ENCODE results near the gene AGTRAP.
A peak's percentile ranks its signal among the peaks of the same experiment; 100 is the strongest.

AGTRAP gene, protein sequence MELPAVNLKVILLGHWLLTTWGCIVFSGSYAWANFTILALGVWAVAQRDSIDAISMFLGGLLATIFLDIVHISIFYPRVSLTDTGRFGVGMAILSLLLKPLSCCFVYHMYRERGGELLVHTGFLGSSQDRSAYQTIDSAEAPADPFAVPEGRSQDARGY

DNA sequence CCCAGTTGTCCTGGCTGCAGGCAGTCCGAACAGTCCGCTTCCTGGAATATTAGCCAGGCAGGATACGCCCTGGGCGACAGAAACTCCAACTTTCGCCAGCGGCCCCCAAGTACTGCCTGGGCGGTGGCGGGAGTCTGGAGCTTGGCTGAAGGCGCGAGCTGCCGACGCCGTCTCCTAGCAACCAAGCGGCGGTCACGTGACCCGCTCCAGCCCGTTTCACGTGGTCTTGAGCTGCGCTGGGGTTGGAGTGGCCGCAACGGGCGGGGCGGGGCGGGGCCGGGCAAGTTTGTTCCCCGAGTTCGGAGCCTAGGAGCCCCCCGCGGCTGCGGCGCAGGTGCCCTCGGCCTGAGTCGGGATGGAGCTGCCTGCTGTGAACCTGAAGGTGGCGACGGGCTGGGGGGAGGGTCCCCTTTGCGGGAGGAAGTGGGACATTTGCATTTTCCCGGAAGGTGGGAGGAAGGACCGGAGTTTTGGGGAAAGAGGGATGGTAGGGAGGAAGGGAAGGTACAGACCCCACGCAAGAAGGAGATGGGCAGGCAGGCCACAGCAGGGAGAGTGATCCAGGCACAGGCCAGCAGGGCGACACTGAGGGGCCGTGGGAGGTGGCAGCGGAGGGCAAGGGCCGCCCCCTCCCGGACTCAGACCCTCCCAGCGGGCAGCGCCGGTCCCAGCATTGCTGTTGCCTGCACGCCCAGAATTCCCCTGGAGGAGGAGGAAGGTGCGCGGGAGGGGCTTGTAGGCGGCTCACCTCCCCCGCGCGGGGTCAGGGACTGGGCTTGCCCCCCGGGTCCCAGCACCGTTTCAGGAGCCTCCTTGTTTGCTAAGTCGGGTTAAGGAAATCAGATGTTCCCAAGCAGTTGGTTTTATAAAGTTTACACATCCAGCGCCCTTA, at the start of gene AGTRAP:
Gene AGTRAP, plus strand, starts transcription at position 283 of the 892 bp plus-strand sequence. Its CDS starts 73 bp downstream, at position 356.
- DNase-seq (ENCODE audit: low read depth), result peak; percentile 78

DNA sequence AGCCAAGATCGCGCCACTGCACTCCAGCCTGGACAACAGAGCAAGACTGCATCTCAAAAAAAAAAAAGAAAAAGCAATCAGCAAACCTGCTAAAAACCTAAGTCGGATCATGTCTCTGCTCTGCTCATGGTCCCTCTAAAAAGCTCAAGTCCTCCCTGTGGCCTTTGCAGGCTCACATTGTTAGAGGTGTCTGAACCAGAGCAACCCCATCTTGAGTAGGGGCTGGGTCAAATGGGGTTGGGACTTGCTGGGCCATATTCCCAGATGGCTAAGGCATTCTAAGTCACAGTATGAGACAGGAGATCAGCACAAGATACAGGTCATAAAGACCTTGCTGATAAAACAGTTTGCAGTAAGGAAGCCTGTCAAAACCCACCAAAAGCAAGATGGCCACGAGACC, 47.4 kb upstream of the AGTRAP start:
- no peak for DNase-seq (ENCODE audit: low read depth)

DNA sequence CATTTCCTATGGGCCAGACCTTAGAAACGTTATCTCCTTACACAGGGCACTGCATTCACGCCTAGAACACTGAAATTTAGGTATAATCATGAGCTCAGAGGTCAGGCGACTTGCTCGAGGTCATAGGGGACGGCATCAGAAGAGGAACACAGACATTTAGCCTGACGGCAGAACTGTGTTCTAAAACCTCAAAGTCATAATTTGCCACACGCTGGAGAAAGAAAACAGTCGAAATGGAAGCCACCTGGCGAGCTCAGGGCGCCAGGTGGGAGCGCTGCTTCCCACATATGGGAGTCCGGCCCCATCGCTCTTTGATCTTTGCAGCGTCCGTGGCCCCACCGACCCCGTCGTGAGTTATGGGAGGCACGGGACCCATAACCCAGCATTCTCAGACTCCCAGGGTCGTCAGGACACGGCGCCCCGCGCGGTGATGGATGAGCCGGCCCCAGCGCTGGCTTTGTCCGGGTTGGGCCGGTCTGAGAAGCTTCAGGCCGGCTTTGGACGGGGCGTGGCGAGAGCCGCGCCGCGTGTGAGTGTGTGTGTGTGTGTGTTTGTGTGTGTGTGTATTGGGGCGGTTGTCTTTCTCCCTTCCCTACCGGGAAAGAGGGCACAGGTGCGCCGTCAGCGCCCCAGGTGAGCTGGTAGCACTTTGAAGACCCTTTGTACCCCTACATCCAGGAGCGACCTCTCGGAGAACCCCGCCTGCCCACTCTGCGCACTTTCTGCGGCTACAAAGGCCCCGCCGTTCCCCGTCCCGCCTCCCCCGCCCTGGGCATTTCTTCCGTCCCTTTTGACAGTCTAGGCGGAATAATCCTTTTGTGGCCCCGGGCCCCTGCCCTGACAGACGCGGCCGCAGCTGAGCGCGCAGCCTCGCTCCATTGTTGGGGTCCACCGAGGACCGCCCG, 45.3 kb upstream of the AGTRAP start:
- no peak for DNase-seq (ENCODE audit: low read depth)

DNA sequence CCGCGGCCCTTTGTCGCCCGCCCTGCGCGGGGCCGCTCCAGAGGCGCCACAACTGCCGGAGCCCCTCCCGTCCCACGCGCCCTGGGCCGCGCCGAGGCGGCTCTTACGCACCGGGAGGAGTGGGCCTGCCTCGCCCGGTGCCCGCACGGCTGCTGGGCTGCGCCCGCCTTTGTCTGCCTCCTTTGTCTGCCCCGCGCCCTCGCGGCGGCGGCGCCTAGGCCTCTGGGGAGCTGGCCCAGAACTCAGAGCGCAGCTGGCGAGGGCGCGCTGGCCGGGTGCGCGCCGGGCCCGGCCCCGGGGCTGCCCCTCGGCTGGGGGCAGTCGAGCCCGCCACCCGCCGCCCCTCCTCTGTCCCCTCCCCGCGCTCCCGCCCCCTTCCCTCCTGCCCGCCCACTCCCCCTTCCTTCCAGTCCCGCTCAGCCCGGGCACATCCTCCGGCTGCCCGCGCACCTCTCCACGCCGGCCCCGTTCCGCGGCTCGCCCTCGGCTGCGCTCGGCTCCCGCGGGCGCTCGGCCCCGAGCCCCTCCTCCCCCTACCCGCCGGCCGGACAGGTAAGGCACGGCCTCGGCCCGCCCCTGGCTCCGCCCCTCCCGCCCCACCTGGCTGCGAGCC, 44.5 kb upstream of the AGTRAP start, which contains the start of gene DRAXIN:
Gene DRAXIN, plus strand, starts transcription at position 409 of the 613 bp plus-strand sequence. CDS start 14,549 bp downstream, outside the sequence.
- DNase-seq (ENCODE audit: low read depth), result no peak

DNA sequence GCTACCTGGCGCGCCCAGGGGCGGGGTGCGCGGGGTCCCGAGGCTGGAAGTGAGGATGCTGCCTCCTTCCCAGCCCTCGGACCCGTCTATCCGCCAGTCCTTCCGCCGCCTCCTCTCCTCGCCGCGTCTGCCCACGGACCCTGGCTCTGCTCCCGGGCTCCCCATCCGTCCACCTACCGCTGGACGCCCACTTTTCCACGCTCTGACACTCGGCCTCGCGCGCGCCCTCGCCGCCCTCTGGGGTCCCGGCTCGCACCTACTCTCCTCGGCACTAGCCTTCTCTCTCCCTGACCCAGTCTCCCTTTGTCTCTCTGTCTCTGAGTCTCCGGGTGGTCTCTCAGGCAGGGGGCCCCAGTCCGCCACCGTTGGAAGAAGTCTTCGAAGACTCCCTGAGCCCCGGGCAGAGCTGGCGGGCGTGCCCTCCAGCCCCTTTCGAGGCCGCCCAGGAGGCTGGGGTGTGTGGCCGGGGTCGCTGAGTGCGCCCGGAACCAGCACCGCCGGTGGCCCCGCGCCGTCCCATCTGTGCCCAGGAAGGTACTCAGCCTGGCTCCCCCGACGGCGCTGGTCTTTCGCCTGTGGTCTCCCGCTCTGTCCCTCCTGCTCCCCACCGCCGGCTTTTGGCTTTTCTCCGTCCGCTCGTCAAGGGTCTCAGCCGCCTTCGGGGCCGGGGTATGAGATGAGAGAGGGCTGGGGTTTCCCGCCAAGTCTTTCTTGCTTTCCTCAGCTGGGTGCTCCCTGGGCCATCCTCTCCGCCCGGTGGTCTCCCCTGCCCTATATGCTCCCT, 43.8 kb upstream of the AGTRAP start:
- no peak for DNase-seq (ENCODE audit: low read depth)

DNA sequence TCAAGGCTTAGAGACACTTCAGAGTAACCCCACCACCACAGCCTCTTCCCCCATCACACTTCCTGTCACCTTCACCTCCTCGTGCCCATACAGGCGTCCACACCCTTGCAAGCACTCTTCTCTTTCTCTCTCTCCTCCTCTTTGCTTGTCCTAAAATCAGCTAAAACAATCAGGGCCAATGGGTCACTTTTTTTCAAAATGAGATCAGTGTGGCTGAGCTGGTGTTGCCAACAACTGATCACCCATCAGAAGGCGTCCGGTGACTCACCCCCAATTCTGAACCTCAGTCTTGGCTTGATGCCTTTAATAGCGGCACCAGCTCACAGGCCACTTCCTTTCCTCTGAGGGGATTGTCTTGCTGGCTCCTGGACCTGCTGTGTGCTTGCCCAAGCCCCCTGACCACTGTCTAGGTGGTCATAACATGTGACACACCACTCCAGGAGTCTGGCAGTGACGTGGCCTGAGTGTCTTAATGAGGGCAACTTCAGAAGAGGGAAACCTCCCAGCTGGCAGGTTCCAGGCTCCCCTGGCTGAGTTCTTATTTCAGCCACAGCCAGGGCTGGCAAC, 42.8 kb upstream of the AGTRAP start:
- DNase-seq (ENCODE audit: low read depth), result peak; percentile 72

DNA sequence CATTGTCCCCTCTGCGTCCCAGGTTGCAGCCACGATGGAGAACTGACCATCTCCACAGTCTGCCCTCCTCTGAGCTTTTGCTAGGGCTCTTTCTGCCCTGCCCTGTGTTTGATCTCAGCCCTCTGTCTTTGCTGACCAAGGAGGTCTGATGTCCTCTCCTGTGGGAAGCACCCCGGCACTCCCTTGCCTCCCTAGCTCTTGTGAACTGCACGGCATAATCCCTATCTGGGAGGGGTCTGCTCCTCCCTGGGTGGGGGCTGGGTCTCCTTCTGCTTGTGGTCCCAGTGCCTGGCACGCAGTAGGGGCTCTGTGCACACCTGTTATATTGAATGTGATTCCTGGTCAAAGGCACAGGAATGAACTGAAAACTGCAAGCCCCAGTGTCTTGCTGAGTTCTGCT, 42.0 kb upstream of the AGTRAP start:
- no peak for DNase-seq (ENCODE audit: low read depth)

DNA sequence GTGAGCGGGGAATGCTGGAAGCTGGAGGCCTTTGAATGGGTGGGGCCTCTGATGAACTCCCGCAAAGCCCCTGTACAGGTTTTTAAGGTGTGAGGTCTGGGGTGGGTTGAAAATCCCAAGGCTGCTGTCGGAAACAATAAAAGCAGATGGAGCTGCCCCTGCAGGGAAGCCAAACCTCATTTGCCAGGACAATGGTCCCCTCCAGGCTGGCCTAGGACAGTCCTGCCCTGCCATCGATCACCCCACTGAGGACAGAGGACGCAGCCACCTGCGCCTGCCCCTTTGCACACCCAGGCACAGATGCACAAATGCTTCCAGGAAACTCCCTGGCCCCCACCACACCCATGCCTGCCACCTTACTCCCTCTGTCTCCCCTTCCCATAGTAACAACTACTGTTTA, 40.1 kb upstream of the AGTRAP start:
- no peak for DNase-seq (ENCODE audit: low read depth)

DNA sequence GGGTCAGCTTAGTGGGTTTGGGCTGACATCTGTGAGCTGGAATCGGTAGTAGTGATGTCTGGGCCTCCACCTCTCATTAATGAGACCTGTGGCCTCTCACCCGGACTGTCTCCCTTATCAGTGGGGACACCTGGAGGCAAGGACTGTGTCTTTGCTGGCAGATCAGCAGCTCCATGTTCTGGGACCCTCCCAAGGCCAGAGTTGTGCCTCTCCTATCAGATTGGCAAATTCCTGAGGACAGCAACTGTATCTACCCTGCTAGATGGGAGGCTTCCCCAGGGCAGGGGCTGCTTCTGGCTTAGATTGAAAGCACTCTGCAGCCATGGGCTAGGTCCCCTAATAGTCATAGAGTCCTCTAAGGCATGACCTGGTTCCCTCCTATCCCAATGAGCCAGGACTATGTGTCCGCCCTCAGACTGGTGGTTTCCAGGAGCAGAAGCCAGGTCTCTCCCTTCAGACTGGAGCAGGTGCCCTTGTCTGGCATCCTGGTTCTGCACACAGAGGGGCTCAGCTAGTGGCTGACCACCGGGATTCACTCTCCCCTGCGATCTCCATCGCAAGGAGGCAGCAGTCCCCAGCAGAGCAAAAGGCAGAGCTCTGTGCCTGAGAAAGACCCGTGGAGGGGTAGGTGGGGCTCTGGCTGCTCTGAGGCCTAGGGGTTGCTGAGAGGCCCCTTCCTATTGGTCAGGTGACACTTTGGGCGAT, 38.6 kb upstream of the AGTRAP start:
- DNase-seq (ENCODE audit: low read depth), result no peak

DNA sequence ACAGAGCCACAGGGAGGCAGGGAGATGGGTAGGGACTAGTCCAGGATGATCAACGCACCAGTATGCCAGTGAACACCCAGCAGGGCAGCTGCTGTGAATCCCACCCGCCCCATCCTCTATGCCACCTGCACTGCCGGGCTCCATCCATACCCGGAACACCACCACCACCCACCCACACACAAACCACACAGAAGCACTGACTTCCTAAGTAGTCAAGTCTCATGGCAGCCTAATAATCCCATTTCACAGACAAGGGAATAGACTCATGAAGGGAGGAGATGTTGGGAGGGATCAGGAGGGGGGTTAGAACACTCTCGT, 38.1 kb upstream of the AGTRAP start:
- DNase-seq (ENCODE audit: low read depth), result no peak

DNA sequence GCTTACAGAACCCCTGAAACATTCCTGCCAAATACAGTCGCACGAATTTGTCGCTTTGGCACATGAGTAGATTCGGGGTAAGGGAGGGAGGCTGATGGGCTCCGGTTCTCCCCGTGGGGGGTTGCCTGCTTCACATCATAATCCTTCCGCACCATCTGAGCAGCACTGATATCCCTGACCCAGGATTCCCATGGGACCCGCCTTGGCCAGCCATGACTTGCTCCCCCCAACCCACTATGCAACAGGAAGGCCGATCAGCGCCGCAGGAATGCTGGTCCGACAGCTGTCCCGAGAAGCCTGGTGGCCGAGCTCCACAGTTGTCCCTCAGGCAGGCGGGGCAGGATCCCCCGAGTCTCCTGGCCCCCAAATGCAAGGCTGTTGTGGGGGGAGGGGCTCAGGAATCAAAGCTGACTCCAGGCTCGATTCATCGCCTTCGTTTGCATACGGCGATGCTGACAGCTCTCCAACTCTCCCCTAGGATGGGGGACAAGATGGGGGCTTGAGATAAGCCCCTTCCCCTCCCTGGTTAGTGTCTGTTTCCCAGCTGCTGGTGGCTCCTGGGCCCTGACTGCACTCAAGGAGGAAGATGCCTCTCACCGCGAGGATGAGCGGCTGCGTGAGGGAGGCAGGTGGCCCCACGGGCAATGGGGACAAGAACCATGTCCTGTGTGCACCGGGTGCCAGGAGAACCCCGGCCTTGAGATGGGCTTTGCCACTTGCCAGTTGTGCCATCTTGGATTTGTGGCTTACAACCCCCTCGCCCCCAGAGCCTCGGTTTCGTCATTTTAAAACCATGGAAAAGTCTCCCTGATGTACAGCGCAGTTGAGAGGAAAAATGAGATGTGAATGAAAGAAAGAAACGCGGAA, 35.1 kb upstream of the AGTRAP start:
- DNase-seq (ENCODE audit: low read depth), result no peak

DNA sequence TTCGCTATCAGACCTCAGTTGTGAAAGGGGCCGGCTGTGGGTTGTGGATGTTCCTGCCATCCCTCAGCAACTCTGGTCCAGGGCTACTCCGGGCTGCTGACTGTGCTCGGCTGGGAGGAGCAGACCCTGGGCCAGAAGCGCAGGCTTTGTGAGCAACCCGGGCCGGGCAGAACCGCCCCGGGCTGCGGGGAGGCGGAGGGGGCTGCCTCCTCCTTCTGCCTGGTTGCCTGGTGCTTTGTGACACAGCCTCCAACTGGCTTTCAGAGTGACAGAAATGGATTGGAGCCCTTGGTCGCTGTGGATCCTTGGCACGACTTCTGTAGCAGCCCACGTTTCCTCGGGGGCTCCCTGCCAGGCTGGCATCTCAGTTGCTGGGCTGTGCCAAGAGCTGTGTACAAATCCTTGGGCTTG, 34.4 kb upstream of the AGTRAP start:
- no peak for DNase-seq (ENCODE audit: low read depth)

DNA sequence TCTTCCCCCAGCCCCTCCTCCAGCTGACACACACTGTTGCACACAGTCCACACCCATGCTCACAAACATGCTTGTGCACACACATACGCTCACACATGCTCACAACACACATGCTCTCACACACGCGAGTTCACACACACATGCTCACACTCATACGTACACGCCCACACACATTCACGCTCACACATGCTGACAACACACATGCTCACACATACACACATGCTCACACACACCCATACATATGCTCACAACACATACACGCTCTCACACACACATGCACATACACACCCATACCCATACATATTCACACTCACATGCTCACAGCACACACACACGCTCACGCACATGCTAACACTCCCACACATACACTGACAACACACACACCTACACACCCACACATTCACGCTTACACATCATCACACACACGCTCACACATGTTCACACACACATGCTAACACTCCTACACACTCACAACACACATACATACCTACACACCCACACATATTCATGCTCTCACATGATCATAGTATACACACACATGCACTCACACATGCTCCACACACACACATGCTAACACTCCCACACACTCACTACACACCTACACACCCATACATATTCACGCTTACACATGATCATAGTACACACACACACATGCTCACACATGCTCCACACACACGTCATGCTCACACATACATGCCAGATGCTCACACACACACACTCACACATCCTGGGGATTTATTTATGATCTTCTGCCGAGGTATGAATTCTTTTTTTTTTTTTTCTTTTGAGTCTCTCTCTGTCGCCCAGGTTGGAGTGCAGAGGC, 33.7 kb upstream of the AGTRAP start:
- no peak for DNase-seq (ENCODE audit: low read depth)

DNA sequence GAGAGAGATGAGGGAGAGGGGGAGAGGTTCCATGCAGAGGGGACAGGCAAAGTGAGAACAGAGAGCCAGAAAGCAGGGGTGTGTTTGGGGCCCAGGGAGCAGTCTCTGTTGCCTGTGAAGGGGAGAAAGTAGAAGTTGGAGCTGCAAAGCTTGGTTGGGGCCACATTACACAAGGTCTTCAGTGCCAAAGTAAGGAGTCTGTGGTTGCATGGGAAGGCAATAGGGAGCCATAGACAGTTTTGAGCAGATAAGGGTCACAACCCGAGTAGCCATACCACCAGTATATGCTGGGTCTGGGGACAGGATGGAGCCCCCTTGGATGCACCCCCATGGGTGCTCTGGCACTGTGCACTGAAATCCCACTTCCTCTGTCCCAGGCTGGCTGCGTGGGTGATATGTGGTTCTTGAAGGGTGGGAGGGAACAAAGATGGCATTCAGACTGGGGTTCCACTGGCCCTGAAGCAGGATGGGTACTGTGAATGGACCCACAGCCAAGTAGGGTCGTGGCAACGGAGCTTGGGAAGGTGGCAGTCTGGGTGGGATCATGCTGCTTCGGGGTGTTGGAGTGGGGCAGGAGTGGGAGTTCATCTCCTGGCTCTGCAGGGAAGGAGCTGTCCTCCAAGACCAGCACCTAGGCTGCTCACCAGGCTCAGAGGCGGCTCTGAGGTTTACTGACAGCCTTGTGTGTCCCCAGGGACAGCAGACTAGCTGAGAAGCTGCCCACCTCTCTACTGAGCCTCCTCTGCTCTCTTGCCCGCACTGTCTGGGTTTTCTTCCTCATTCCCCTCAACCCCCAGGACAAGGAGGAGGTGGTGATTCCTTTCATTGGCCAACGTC, 32.4 kb upstream of the AGTRAP start:
- no peak for DNase-seq (ENCODE audit: low read depth)

DNA sequence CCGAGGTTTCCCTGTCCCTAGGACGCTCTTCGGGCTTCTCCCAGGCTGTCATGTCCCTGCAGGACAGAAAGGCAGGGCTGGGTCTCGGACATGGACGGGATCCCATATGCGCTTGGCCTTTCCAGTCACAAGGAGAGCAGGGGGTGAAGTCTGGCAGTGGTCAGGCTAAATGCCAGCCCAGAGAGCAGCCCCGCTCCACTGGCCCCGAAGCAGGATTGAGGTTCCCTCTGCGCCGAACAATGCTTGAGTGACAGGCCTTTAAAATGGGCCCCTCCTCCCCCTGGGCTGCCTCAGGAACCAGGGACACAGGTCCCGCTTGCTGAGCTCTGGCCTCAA, 31.8 kb upstream of the AGTRAP start:
- no peak for DNase-seq (ENCODE audit: low read depth)

DNA sequence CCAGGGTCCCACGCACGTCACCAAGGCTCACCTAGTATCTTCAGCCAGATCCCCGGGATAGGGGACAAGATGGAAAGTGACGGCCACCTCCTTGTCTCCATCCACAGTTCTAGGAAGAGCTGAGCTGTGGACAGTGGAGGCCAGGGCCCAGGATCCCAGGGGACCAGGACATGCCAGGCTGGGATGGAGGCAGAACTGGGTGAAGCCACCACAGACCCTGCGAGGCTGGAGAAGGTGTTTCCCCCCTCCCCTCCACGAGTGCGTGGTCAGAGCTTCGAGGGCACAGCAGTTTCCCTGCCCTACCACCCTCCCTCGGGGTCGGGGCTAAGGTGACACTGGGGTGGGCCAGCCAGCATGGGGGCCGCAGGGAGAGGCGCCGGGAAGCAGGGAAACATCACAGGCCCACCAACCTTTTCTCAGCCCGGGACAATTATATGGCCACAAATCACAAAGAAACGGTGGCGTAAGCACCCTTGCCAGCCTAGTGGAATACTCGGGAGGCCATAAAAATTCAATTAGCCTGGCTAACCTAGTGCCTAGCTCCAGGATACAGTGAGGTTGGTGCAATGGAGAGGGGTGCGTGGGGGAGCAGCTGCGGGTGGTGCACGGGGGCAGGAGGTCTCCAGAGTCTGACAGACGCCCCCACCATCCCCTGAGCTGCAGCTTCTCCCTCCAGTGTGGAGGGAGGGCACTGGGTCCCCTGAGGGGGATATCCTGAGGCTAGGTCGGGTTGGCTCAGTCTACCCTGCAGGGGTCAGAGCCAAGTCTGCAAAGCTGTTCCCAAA, 31.1 kb upstream of the AGTRAP start:
- no peak for DNase-seq (ENCODE audit: low read depth)

DNA sequence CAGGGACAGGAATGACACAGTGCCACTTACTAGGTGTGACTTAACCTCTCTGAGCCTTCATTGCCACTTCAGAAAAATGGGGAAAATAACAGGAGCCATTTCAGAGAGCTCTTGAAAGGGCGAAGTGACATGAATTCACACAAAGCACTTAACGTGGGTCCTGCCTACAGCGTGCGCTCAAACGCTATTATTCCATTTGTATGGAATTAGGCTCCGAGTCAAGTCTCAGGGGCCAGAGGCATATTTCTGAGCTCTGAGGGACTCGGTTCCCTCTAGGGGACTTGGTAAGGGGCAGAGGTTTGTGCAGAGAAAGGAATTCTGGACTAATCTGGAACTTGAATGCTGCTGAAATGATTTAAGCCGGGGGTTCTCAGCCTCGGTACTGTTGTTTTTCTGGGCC, 30.3 kb upstream of the AGTRAP start:
- DNase-seq (ENCODE audit: low read depth), result no peak

Measured in GM04504 (cell line).